GM04504 (cell line): ENCODE measurements around the gene KCNN3.

Experiments used
- DNase-seq: peaks from one replicate; pipeline ENCODE4 v3.0.0-alpha.2; 2012; ENCODE audit warnings: low read depth

The KCNN3 gene

GRCh38 chr1:154860156-154860870, 9.8 kb downstream of the KCNN3 start:
- no peak for DNase-seq

DNA sequence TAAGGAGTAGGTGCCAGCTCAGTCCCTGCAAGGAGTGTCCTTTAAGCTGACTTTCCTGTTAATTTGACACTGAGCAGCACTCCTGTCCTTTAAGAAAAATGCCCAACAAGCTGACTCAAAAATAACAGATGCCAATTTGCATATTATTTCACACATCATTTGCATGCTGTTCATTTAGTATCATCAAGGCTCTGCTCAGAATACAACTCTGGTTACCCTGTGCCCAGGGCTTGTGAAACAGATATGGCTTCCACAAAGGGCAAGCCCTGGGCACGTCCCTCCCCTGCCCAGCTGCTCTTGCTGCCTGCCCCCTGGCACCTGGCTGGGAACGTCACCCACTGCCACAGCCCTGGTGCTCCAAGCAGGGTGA, 10.3 kb downstream of the KCNN3 start:
- no peak for DNase-seq

DNA sequence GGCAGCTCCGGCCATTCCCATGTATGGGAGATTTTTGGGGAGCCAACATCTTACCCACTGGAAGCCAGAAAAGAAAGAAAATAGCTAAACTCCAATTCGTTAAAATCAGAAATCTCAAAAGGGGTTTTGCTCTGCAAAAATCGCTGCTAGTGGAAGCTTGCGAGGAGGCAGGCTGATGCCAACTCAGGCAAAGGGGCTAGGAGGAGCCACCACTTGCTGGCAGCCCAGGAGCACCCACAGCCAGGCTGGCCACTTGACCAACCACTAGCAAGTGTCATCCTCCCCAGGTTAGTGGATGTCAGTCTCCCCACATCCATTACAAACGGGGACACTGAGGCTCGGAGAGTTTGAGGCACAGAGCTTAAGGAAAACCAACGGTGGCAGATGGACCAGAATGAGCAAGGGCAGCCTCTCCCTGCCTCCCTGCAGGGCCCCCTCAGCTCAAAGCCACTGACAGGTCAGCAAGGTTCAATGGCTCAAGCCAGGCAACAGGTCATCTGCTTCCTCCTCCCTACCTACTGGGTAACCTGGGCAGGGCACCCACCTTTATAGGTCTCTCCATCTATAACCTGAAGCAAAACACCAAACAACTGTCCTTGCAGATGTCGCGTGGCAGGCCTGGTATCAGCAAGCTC, 10.8 kb downstream of the KCNN3 start:
- DNase-seq, result no peak

- DNase-seq, result no peak
Observed at GRCh38 chr1:154857441-154858215, 12.5 kb downstream of the KCNN3 start.

- DNase-seq, result no peak
Observed at GRCh38 chr1:154857022-154857421, 13.1 kb downstream of the KCNN3 start.

DNA sequence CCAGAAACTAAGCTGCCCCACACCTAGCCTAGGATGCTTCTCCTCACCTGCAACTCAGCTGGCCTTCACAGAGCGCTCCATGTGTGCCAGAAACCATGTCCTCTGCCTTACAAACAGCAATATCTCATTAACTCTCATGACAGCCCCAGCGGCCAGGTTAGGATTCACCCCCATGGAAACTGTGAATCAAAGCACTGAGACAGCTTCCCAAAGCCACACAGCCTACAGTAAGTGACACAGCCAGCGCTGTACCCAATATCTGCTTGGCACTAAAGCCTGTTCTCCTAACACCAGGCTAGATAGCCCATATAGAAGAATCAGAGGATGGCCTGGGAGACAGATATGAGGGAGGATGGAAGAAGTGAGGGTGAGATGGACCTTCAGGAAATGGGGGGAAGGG, 13.5 kb downstream of the KCNN3 start:
- DNase-seq, result no peak

- DNase-seq, result no peak
Observed at GRCh38 chr1:154856049-154856448, 14.0 kb downstream of the KCNN3 start.

DNA sequence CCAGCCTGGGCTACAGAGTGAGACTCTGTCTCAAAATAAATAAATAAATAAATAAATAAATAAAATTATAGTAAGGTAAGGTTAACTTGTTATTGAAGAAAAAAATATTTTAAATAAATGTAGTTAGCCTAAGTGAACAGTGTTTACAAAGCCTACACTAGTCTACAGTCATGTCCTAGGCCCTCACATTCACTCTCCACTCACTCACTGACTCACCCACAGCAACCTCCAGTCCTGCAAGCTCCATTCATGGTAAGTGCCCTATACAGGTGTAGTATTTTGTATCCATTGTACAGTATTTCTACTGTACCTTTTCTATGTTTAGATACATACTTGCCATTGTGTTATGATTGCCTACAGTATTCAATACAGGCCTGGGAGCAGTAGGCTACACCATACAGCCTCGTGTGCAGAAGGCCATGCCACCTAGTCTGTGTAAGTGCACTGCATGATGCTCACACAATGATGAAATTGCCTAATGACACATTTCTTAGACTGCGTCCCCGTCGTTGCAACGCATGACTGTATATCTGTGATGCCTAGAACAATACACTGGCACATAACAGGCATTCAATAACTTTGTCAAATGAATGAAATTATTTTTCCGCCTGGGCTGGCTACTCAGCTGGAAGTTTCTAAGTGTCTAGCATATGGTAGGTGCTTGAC, 14.8 kb downstream of the KCNN3 start:
- no peak for DNase-seq

- DNase-seq, result no peak
Observed at GRCh38 chr1:154852845-154853244, 17.2 kb downstream of the KCNN3 start.

GRCh38 chr1:154851392-154852177, 18.5 kb downstream of the KCNN3 start:
- no peak for DNase-seq

- no peak for DNase-seq
Observed at GRCh38 chr1:154849645-154850131, 20.4 kb downstream of the KCNN3 start.

GRCh38 chr1:154848983-154849382, 21.1 kb downstream of the KCNN3 start:
- no peak for DNase-seq

DNA sequence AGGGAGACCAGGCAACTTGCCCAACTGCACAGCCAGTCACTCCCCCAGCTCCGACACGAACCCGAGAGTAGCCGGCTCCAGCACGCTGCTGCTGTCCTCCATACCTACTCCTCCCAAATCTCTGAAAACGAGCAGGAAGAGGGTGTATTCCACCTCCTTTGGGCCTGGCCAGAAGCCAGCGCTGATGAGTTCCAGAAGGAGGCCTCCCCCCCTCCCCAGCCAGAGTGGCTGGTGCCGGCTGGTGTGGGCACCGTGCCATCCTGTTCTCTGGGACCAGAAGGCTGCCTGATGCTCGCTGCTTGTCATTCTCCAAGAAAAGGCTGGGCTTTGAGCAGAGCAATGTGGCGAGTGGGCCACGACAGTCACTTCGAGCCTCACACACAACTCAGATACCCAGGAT, 22.2 kb downstream of the KCNN3 start:
- no peak for DNase-seq

DNA sequence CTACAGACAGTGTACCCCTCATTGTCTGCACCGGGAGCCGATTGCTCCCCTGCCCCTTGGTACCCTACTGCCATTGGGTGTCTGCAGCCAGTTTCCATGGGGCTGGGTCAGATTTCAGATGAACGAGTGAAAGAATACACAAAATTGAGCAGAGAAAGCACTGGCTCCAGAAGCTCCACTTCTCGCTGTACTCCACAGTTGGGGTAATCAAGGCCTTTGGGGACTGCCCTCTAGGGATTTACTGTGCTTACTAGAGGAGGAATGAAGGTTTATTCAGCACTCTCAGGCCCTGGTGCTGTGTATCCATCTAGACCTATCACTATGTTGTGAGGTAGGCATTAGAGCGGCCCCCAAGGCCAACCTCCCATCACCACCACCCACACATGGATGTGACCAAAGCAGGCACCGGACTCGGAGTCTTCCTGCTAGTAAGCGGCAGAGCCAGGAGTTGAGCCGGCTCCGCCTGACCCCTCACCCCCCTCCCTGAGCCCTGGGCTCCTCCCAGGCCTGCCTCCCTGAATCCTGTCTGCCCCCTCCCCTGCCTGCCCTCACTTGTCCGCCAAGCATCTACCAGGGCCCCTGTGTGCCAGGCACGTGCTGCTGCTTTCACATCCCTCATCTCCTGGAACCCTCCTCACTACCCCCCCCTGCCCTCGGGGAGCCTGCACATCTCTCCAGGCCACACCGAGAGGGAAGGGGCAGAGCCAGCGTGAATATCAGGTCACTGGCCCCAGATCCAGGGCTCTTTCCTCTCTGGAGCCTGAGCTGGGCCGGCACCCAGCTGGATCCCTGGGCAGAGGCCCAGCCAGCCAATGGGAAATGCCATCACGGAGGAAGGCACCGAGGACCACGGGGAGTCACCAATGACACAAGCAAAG, 23.3 kb downstream of the KCNN3 start:
- no peak for DNase-seq

DNA sequence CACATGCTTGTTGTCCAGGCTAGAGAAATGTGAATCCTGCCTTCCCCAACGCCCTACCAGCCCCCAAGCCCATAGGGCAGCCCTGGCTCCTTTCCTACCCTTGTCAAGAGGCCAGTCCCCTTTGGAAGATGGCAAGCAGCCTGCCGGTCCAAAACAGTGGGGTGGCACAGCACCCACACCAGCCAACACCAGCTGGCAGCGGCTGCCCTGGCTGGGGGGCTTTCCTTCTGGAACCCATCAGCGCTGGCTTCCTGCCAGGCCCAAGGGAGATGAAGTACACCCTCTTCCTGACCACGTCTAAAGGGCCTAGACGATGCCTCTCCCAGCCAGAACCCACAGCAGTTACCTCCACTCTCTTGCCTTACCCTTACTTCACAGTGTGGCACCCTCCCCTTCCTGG, 24.2 kb downstream of the KCNN3 start:
- no peak for DNase-seq

- no peak for DNase-seq
Observed at GRCh38 chr1:154845174-154845573, 24.9 kb downstream of the KCNN3 start.

GRCh38 chr1:154844297-154844681, 25.8 kb downstream of the KCNN3 start:
- no peak for DNase-seq

GRCh38 chr1:154843636-154844296, 26.3 kb downstream of the KCNN3 start:
- no peak for DNase-seq

- no peak for DNase-seq
Observed at GRCh38 chr1:154842635-154843034, 27.4 kb downstream of the KCNN3 start.

- DNase-seq, result no peak
Observed at GRCh38 chr1:154841384-154841783, 28.7 kb downstream of the KCNN3 start.
